Colon (tissue), 2 donors: ENCODE results near the gene TMEM121.

Source experiments
- FAIRE-seq: peaks from 2 replicates; lab custom pipeline; 2012; peaks lifted over from hg19 to GRCh38; lab: Jason Lieb, UNC
- donor health status: control.
- donor health status: control.

TMEM121 gene

DNA sequence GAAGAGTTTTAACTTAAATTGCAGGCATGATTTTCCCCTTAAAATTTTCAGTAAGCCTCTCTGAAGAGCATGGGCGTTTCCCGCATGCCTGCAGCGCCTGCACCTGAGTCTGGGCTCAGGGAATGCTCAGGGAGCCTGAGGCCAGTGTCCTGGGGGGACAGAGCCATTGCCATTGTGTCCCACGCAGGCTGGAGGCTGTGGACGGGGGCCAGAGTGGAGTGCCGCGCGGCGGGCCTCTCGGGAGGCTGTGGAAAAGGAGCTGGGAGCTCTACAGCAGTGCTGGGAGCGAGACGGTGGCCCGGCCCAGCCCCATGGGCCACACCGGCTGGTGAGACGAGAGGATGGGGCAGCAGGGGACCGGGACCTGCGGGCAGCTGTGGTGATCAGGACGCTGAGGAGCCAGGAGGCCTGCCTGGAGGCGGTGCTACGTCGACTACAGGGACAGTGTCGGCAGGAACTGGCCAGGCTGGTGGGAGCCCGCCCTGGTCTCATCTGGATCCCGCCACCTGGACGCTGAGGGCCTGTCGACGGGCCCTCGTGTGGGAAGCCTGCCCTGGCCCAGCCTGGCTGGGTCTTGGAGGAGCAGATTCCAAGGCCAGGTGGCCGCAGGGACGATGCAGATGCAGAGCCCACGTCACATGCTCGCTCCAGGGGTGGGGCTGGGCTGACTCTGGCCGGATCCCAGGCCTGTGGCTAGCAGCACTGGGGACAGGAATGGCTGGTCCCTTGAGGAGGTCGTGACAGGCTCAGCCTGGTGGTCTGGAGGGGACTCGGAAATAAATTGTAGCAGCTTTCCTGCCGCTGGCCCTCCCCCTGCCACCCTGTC is 27.7 kb upstream of the TMEM121 start:
- no peak for FAIRE-seq

DNA sequence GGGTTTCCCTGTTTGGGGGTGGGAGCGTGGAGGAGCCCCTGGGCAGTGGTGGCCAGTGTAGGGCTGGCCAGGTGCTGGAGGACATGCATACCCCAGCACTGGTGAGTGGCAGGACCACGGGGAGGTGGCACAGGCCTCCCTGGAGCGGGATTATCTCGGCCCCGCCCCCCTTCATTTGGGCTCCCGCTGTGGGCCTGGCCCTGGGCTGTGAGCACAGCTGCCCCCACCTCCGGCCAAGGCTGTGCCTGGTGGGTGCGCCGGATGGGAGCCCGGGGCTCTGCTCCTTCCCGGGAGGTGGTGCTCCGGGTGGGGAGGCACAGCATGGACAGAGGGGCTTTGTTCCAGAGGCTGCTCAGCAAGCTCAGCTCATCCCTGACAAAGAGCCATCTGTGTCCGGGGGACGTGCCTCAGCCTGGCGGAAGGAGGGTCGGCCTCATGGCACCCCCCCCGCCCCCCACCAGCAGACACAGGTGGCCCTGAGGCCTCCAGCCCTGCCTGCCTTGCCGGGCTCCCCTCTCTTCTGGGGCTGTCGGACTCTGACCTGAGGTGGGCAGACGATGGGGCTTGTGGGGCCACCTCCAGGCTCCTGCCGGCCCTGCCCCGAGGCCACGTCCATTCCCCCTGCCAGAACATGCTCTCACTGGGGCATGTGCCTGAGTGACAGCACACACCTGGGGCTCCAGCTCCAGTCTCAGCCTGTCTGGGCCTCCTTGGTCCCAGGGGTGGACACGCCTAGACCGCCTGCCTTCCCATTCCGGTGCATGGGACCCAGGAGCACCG is 26.9 kb upstream of the TMEM121 start:
- no peak for FAIRE-seq

DNA sequence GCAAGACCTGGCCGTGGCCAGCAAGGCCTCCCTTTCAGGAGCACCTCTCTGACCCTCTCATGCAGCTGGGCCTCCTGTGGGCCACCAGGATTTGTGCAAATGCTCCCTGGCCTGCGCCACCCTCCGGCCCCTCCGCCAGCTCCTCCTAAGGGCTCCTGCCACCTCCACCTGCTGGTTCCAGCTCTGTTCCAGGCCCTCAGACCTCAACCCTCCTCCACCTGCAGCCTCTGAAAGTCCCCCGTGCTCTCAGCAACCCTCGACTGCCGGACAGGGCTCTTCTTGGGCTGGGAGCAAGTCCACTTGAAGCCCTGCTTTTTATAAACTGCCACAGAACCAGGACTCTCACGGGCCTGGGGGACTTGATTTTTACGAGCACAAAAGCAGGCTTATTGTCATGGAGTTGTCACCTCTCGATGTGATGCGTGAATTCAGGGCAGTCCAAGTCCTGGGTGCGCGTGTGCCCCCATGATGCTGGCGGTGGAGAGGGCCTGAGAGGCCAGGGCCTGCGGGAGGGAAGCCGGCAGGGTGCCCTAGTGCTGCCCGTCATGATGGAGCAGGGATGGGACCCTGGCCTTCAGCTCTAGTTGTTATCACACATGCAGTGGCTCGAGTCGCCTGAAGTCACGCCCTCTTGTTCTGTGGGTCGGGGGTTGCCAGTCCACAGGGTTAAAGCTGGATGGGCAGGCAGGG is 26.2 kb upstream of the TMEM121 start:
- no peak for FAIRE-seq

DNA sequence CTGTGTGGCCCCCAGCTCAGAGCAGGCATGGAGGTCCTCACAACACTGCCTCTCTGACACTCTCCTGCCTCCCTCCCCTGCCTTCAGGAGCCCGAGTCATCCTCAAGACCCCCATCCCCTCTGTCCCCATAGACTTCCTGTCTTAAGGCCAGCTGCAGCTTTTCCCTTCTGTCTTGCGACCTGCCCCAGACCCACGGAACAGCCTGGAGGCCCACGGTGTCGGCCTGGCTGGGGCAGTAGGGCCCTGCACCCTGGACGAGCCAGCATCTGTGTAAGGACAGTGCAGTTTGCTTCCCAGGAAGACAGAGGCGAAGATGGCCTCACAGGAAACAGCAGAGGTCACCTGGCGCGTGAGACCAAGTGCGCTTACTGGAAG is 25.7 kb upstream of the TMEM121 start:
- FAIRE-seq = no peak

DNA sequence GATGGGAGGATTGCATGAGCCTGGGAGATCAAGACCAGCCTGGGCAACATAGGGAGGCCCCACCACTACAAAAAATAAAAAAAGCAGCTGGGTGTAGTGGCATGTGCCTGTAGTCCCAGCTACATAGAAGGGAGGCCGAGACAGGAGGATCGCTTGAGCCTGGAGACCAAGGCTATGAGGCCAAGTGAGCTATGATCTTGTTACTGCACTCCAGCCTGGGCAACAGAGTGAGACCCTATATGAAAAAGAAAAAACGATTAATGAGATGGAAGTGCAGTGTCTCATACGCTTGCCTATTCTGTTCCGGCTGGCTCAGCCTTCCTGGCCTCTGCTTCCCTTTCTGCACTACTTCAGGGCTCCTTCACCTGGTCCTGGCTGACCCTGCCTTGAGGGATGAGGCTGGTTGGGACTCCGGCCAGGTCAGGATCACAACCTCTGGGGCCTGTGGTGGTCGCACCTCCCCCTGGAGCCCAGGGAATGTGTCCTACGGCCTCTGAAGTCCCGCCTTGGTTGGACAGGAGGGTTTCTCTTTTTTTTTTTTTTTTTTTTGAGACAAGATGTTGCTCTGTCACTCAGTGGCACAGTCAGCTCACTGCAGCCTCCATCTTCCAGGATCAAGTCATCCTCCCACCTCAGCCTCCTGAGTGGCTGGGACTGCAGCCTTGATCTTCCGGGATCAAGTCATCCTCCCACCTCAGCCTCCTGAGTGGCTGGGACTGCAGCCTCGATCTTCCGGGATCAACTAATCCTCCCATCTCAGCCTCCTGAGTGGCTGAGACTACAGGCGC is 24.7 kb upstream of the TMEM121 start:
- FAIRE-seq = no peak

DNA sequence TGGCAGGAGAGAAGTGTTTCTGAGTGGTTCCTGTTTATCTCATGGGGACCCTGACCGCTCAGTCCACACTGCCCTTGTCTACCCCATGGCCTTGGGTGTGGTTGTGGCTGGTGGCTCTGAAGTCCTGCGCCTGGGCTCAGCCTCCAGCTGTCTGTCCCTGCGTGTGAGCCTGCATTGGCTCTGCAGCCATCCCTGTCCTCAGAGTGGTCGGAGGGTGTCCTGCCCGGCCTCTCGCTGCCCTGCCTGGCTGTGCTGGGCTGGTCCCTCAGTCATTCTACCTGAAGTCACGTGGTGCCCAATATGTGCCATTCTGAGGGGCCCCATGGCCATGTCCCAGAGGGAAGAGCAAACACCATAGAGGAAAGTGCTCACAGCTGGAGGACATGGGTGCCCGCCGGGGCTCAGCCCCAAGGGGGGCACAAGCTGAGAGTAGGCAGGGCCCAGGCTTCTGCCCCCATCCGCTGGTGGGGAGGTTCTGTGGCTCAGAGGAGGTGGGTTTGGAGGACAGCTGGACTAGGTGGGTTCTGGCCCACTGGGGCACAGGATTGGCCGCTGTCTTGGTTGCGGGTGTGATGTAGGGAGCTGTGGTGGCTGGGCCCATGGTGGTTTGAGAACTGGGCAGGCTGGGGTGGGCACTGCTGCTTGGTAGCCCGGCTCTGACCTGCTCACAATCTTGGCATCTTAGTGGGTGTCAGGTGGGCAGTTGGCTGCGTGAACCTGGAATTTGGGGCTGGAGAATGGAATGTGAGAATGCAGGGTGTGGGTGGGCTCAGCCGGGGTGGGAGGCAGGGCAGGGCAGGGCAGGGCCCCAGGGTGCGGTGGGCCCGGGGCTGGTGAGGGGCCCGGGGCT is 23.7 kb upstream of the TMEM121 start:
- no peak for FAIRE-seq

DNA sequence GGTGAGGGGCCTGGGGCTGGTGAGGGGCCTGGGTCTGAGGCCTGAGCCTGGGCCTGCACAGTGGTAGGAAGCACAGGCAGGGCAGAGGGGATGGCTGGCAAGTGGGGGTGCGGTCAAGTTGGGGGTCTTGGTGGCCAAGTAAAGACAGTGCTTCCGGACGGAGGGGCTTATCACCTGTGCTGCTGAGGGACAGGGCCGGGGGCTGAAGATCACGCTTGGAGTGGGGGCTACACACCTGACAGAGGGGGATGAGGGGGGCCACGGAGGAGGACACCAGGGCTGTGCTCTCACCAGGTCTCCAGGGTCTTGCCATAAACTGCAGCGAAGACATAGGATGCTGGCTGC is 23.1 kb upstream of the TMEM121 start:
- FAIRE-seq = no peak

DNA sequence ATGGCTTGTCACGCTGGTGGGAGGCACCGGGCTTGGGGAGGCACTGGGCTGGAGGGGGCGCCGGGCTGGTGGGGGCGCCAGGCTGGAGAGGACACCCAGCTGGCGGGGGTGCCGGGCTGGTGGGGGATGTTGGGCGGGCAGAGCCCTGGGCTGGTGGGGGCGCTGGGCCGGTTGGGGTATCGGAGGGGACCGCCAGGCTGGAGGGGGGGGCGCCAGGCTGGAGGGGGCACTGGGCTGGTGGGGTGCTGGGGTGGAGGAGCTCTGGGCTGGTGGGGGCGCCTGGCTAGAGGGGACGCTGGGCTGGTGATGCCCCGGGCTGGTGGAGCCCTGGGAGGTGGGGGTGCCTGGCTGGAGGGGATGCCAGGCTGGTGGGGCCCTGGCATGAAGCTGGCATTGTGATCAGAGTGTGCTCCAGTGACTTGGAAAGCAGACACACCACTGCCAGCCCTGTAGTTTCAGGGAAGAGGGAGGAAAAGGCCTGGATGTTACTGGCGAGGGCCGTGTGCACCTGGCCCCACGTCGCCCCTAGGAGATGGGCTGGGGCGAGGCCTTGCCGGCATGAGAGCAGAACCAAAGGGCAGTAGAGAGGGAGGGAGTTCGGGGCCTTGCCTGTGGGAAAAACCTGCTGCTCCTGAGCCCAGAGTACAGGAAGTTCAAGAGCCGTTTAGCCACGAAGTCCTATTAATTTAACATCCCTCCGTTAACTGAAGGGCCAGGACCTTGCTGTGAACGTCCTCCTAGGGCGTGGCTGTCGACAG is 22.3 kb upstream of the TMEM121 start:
- FAIRE-seq = no peak

DNA sequence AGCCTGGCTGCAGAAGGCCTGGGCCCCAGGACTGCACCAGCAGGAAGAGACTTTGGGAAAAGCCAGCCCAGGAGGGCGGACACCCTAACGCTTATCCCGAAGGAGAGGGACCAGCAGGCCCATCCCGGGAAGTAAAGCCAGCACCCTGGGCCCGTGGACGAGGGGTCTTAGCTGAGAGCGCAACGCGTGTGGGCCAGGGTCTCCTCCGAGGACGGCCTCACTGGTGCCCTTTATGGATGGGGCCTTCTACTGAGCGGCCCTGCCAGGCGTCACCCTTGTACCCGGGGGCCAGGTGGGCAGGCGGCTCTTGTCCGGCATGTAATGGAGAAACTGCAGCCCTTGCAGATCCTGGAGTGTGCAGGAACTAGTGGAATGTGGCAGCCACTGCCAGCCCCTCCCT is 21.3 kb upstream of the TMEM121 start:
- FAIRE-seq = no peak

DNA sequence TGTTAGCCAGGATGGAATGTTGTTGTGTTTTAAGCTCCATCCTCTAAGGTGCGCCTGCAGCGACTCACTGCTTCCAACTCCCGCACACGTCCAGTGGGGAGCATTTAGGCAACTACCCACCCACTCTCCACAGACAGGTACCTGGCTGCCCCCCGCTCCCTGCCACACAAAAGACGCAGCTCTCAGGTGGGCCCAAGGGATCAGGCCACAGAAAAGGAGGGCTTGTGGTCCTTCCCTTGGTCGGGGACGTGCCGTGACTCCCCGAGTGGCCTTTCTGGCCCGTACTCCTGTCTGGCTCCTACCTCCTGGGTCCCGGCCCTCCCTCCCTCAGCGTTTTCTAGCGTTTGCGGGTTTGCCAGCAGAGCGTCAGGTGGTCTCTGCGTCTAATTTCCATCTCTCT is 19.1 kb upstream of the TMEM121 start:
- no peak for FAIRE-seq

DNA sequence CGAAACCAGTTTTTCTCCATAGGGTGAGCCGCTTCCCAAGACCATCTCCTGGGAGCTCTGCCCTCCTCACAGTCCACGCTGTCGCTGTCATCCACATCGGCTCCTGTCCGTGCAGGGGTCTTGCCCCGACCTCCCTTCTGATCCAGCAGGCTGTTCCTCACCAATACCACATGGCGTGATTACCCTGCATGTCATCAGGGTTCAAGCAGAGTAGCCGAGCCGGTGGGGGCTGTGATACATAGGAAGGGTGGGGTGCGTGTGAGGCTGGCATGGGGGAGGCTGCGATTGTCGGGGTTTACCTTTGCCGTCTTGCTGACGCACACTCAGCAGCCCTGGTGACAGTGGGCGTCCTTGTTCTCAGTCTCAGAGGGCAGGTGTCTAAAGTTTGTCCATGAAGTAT is 18.3 kb upstream of the TMEM121 start:
- FAIRE-seq = no peak

DNA sequence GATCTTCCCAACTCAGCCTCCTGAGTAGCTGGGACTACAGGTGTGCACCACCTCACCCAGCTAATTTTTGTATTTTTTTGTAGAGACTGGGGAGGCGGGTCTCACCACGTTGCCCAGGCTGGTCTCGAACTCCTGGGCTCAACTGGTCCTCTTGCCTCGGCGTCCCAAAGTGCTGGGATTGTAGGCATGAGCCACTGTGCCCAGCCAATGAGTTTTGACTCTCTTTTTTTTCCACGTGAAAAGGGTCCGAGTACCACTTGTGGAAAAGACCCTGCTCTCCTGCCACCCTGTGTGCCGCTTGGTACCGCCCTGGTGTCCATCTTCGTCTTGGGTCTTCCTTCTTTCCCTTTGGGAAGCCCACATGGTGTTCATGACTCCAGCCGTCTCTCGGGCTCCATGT is 17.8 kb upstream of the TMEM121 start:
- FAIRE-seq = no peak

DNA sequence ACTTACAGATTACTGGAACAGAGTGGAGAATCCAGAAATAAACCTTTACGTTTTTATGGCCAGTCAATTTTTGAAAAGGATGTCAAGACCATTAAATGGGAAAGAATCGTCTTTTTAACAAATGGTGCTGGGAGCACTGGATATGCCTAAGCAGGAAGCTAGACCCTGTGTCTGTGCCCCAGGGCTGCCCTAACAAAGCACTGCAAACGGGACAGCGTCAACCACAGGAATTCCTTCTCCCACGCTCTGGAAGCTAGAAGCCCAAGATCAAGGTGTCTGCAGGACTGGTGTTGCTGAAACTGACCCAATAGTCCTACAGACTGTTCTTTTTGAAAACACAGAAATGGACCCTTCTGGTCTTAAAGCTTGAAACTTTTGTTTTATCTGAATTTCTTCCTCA is 9.3 kb upstream of the TMEM121 start:
- no peak for FAIRE-seq

DNA sequence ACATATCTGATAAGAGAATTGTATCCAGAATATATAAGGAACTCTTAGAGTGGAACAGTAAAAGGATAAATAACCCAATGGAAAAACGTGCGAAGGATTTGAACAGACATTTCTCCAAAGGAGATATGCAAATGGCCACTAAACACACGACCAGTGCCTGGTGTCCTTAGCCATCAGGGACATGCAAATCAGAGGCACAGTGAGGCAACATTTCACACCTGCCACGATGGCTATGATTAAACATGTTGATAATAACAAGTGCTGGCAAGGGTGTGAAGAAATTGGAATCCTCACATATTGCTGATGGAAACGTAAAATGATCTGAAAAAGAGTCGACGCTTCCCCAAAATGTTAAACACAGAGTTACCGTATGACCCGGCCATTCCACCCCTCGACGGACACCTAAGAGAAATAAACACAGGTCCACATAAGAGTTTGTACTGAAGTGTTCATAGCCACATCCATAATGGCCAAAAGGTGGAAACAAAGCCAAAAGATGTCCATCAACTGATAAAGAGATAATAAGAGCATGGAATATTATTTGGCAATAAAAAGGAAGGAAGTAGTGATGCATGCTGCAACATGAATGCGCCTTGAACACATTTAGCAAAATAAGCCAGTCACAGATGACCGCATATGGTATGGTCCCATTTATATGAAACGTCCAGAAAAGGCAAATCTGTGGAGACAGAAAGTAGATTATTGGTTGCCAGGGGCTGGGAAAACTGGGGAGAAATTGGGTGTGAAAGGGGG is 6.3 kb upstream of the TMEM121 start:
- no peak for FAIRE-seq

DNA sequence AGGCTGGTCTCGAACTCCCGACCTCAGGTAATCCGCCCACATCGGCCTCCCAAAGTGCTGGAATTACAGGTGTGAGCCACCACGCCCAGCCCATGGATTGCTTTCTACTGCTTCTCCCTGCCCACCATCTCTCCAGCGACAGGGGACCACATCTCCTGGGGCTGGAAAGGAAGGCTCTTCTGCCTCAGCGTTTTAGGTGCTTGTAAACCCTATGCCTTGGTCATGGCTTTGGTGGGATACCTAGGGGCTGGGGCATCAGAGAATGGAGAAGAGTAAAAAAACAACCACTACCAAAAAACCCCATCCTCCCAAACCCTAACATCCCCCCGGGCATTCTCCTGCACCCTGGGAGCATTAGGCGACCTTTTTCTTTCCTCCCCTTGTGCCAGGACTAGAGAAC is 1.1 kb upstream of the TMEM121 start:
- no peak for FAIRE-seq

DNA sequence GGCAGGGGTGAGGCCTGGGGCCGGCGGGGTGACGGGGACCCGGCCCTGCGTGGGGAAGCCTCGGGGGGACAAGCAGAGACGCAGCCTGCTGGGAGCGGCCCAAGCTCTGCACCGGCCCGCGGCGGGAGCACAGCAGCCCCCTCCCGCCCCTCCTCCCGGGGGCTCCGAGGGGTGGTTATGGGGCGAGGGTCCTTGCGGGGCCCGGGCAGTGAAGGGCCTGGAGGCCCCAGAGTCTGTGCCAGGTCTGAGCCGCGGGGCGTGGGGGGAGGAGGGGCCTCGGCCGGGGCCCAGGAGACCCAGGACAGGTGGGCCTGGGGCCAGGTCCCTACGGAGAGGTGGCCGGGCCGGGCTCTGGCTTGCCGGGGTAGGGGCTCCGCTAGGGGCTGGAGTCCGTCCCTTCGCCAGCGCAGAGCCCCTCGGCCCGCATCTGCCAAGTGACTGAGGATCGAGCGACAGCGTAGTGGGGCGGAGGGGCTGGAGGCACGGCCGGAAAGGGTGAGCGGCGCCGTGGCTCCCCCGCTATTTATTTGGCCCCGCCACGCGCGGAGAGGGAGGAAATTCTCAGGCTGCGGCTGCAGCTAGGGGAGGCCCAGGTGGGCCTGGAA is 495 bp downstream of the TMEM121 start:
- FAIRE-seq = no peak

DNA sequence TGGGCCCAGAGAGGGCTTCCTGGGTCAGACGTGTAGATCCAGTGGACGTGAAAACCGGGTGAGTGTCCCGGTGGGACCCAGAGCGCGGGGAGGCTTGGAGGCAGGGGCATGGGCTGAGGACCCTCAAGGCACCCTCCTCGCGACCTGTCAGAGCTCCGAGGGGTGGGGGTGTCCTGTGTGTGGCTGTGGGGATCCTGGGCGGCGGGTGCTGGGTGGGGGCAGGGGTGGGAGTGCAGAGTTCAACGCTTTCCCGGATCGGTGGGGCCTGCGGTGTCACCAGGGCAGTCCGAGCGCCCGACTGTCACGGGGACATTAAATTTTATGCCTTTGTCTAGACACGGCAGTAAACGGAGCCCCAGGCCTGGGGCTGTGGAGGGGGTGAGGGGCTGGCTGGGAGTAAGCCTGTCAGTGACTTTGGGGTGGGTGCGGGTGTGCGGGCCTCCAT is 1.0 kb downstream of the TMEM121 start:
- no peak for FAIRE-seq

DNA sequence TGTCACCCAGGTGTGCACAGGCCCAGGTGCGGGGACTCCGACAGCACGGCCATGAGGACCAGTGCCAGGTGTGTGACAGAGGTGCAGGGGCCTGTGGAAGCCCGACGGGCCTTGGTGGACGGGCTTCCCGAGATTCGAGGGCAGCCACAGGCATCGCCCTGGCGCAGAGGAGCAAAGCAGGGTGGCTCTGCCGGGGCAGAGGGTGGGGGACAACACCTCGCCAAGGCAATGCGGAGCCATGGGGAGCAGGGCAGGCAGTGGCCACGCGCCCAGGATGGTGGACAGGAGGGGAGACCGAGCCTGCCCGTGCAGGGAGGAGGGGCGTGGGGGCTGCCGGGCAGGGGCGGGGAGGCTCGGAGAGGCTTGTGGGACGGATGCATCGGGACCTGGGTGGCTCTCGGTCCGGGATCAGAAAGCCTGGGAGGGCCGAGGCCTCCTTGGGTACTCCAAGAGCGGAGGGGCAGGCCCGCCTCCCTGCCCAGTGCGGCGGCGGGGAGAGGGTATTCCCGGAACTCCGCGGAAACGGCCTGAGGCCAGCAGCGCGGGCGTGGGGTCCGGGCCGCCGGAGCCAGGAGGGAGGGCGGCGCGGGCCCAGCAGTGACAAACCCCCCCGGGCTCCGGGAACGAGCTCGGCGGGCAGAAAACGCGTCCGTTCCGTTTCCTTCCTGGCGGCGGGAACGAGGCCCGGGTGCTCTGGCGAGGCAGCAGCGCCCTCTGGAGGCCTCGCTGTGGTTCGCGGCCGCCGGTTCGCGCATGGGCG is 1.6 kb downstream of the TMEM121 start:
- FAIRE-seq = no peak
